Astrocyte (in vitro differentiated cells and primary cell): ENCODE measurements around the gene KANSL3.

ENCODE experiments used
- CTCF ChIP-seq: IDR thresholded peaks from 2 replicates; pipeline ENCODE4 v1.5.1; 2011; ENCODE audit warnings: low read depth, mild to moderate bottlenecking, inconsistent platforms, low read length, moderate library complexity; ENCODE audit not compliant: insufficient read depth
- EZH2 ChIP-seq: IDR thresholded peaks from 2 replicates; pipeline ENCODE4 v1.6.1; 2012; ENCODE audit warnings: mild to moderate bottlenecking, low read length, inconsistent platforms; ENCODE audit not compliant: insufficient read depth

- no peak for TF ChIP-seq CTCF
- TF ChIP-seq EZH2, result no peak
These were observed 9.6 kb upstream of the KANSL3 start for GRCh38 chr2:96647681-96648080.
